ENCODE results near the gene RGPD4.

RGPD4 gene

DNA sequence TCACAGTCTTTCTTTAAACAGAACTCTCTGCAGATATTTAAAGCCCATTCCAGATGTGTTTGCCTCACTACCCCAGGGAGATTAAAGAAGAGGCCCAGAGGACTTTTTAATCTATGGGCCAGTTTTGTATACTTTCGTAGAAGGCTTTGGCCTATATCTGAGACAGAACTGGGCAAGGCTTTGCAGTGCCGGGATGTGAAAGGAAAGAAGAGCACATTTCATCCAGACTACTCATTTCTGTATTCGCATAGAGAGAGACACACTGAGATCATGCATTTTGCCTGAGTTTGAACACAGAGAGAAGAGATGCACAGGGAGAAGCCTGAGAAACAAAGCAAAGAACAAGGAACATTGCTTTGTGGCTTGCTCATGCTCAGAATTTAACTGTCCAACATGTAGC, 104.7 kb downstream of the RGPD4 start:
- no peak for DNase-seq (ENCODE audit: low read depth)

DNA sequence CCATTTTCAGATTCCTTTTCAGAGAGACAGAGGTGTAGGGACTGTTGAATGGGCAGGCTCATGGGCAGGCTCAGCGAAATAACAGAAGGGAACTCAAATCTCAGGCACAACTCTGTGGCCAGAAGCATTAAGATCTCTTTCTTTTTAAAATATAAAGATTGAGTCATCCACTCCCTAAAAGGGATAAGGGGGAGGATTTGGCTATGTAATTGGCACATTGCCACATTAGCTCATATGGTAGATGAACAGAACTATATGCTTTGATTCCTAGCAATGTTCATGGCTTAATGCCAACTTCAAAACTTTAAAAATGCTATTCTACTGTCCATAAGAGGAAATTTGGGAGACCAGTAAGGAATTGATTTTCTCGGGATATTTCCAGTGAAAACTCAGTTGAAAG, 105.8 kb downstream of the RGPD4 start:
- no peak for DNase-seq (ENCODE audit: low read depth)

DNA sequence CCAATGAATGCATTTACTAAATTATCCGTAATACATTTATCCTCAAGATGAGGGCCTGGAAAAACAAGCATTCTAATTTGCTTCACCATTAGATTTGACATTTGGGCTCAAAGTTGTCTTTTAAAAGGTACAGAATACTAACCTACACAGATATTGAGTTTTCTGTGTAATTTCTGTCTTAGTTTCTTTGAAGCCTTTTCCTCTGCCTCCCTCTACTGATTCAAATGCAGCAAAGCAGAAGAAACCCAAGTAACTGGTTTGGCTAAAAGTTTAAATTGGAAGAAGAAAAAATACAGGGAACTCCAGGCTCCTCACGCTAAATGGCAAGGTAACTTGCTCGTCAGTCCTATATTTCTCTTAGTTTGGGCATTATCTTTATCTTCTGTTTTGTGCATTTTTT, 106.3 kb downstream of the RGPD4 start:
- no peak for DNase-seq (ENCODE audit: low read depth)

DNA sequence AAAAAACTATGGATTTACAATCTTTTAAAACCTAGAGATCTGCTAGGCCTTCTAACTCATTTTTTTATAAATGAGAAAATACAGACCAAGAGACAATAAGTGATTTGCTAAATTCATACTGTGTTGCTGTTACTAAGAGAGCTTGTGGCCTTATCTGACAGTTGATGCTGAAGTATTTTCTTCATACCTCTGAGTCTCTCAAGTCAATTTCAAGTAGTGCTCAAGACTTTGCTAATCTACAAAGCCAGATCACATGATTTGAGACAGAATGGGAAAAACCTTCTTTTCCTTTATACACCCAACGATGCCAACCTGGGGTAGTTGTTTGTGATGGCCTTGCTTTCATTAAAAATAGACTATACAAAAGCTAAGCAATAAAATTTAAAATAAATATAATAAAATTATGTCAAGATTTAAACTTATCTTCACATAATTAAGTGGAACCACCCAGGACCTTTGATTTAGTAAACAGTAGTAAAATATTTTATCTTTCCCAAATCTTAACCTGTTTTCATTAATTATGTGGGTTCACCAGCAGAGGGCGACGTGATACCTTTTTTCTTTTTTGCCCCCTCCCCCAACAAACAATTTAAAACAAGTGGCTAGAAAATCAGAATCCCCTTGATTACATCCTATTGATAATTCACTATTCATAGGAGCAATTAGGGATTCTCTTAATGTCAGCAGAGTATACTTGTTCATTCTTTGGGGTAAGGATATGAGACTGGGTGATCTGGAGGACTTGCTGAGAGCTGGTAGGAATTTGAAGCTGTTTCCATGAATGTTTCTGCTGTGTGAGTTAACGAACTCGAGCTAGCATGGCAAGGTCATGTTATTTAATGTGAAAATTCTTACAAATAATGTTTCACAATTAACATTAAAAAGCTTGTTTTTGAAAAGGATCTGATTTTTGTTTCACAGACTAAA, 110.0 kb downstream of the RGPD4 start:
- DNase-seq (ENCODE audit: low read depth): no peak

All from fibroblast of gingiva (primary cell).